Type B pancreatic cell (in vitro differentiated cells): ENCODE measurements around the gene IL36G. TPM values are rescaled to one million over a fixed set of nuclear protein-coding genes. Genes with fewer than 3 reads are reported as not detected.

ENCODE experiments used
- DNase-seq: peaks from one replicate; pipeline ENCODE4 v3.0.0; 2021; ENCODE audit warnings: mixed read lengths; ENCODE audit not compliant: unreplicated experiment; ENCODE audit errors: extremely low spot score
- H3K27ac Mint-ChIP-seq: 2 replicates; pipeline ENCODE4 v1.8.0; 2021; ENCODE audit warnings: mild to moderate bottlenecking, mixed read lengths
- H3K27me3 Mint-ChIP-seq: 2 replicates; pipeline ENCODE4 v1.8.0; 2021; ENCODE audit warnings: mixed read lengths
- H3K36me3 Mint-ChIP-seq: 2 replicates; pipeline ENCODE4 v1.8.0; 2021; ENCODE audit warnings: mixed read lengths
- H3K4me1 Mint-ChIP-seq: one replicate; pipeline ENCODE4 v1.8.0; 2021; ENCODE audit warnings: mixed read lengths; ENCODE audit not compliant: unreplicated experiment
- H3K4me3 Mint-ChIP-seq: 2 replicates; pipeline ENCODE4 v1.8.0; 2021; ENCODE audit warnings: mild to moderate bottlenecking, mixed read lengths
- H3K9me3 Mint-ChIP-seq: 2 replicates; pipeline ENCODE4 v1.8.0; 2021; ENCODE audit warnings: mixed read lengths
- CTCF ChIP-seq: fragments of 200-600 bp; sonication (generic); conservative IDR thresholded peaks from 2 replicates; pipeline ENCODE4 v1.5.0; 2021; ENCODE audit warnings: antibody characterized with exemption, mild to moderate bottlenecking
- total RNA-seq: library from RNA; stranded (reverse); gene quantifications from 2 replicates; pipeline ENCODE4 v1.2.1, GENCODE V29; 2021; ENCODE audit warnings: low replicate concordance

Gene IL36G
- total RNA-seq, 1 donor from 2014 or later, result not detected

GRCh38 chr2:113005030-113005509 lies 27.3 kb downstream of the IL36G start, which contains the start of gene IL36A:
IL36A (plus strand) TSS chr2:113005459; CDS start chr2:113005872, 413 bp downstream.
- no peak for TF ChIP-seq CTCF
- Mint-ChIP-seq H3K9me3 (peaks cover 10% of the 10 kb centered on the region), H3K4me1 (no peaks in the 10 kb centered on the region), H3K36me3 (no peaks in the 10 kb centered on the region), H3K27ac (no peak within 1 kb of the TSS), H3K27me3 (peaks cover 38% of the 10 kb centered on the region), H3K4me3 (no peak within 1 kb of the TSS)
- DNase-seq, result no peak

- Mint-ChIP-seq H3K27ac (no peak overlapping the region), H3K4me3 (no peak overlapping the region), H3K27me3 (peaks cover 38% of the 10 kb centered on the region), H3K9me3 (no peaks in the 10 kb centered on the region), H3K4me1 (no peaks in the 10 kb centered on the region), H3K36me3 (no peaks in the 10 kb centered on the region)
- TF ChIP-seq CTCF, result no peak
- DNase-seq, result no peak
Observed at GRCh38 chr2:113007250-113007649, 29.4 kb downstream of the IL36G start.

- TF ChIP-seq CTCF, result no peak
- DNase-seq, result no peak
- H3K27me3 Mint-ChIP-seq, result peaks cover 30% of the 10 kb centered on the region
- no peak overlapping the region for H3K4me3 Mint-ChIP-seq
- H3K9me3 Mint-ChIP-seq, result no peaks in the 10 kb centered on the region
- no peaks in the 10 kb centered on the region for H3K4me1 Mint-ChIP-seq
- no peak overlapping the region for H3K27ac Mint-ChIP-seq
- H3K36me3 Mint-ChIP-seq, result no peaks in the 10 kb centered on the region
Observed at GRCh38 chr2:113009622-113010021, 31.8 kb downstream of the IL36G start.

- Mint-ChIP-seq H3K4me3 (no peak overlapping the region), H3K9me3 (no peaks in the 10 kb centered on the region), H3K36me3 (no peaks in the 10 kb centered on the region), H3K4me1 (no peaks in the 10 kb centered on the region), H3K27ac (no peak overlapping the region), H3K27me3 (peaks cover 26% of the 10 kb centered on the region)
- no peak for TF ChIP-seq CTCF
- DNase-seq, result no peak
Observed at GRCh38 chr2:113010088-113010487, 32.3 kb downstream of the IL36G start.

- Mint-ChIP-seq H3K27ac (no peak overlapping the region), H3K9me3 (no peaks in the 10 kb centered on the region), H3K4me3 (no peak overlapping the region), H3K27me3 (peaks cover 21% of the 10 kb centered on the region), H3K36me3 (no peaks in the 10 kb centered on the region), H3K4me1 (no peaks in the 10 kb centered on the region)
- TF ChIP-seq CTCF, result no peak
- no peak for DNase-seq
Observed at GRCh38 chr2:113011108-113011507, 33.3 kb downstream of the IL36G start.
